ENCODE measurements around the gene GCNT4.

DNA sequence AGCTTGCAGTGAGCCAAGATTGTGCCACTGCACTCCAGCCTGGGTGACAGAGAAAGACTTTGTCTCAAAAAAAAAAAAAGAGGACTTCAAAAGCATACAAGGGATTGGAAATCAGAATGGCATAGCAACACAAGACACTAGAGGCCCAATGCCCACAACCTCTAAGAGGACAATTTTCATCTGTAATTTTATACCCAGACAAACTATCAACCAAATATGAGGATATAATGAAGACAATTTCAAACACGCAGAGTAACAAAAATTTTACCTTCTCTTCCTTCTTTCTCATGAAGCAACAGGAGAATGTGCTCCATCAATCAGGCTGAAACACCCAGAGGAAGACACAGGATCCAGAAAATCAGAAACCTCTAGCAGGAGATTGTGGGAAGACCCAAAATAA lies 46.8 kb downstream of the GCNT4 start:
- TF ChIP-seq EZH2 (IDR thresholded peaks at IDR 0.05; ENCODE audit: insufficient read depth, low read length): no peak
- TF ChIP-seq, protein P1, sequence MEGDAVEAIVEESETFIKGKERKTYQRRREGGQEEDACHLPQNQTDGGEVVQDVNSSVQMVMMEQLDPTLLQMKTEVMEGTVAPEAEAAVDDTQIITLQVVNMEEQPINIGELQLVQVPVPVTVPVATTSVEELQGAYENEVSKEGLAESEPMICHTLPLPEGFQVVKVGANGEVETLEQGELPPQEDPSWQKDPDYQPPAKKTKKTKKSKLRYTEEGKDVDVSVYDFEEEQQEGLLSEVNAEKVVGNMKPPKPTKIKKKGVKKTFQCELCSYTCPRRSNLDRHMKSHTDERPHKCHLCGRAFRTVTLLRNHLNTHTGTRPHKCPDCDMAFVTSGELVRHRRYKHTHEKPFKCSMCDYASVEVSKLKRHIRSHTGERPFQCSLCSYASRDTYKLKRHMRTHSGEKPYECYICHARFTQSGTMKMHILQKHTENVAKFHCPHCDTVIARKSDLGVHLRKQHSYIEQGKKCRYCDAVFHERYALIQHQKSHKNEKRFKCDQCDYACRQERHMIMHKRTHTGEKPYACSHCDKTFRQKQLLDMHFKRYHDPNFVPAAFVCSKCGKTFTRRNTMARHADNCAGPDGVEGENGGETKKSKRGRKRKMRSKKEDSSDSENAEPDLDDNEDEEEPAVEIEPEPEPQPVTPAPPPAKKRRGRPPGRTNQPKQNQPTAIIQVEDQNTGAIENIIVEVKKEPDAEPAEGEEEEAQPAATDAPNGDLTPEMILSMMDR (IDR thresholded peaks at IDR 0.05; ENCODE audit: insufficient read depth, low read depth, low read length): no peak

All from astrocyte (in vitro differentiated cells and primary cell).